ENCODE results near the gene SIK3.

- TF ChIP-seq TAF1 (IDR thresholded peaks at IDR 0.05; ENCODE audit: borderline replicate concordance, insufficient read depth, low read length) (no peak), POLR2AphosphoS5 (IDR thresholded peaks at IDR 0.05; ENCODE audit: low read depth, low read length) (no peak)
Measured at GRCh38 chr11:117044287-117045035, 53.8 kb downstream of the SIK3 start.
